Natural killer cell (primary cell): ENCODE data around the gene SLC22A23. TPM values are rescaled to one million over a fixed set of nuclear protein-coding genes. Genes with fewer than 3 reads are reported as not detected.

Experiments
- ATAC-seq, 3 donors: fragments of 150-1000 bp in 2 of 3; fragments of 200-7000 bp in 1 of 3; cut with Tn5 transposase; 1 replicate in 1 of 3; 2 replicates in 2 of 3; pipeline ENCODE4 v1.10.0; 2021; ENCODE audit warnings: mild to moderate bottlenecking in 2 of 3, moderate library complexity in 2 of 3
- DNase-seq, 2 donors: peaks; one replicate each; pipeline versions ENCODE4 v3.0.0 to v3.0.0-alpha.2; 2013 to 2021; ENCODE audit warnings: mixed read lengths in 1 of 2
- H3K27ac ChIP-seq: one replicate; pipeline ENCODE4 v1.5.1; 2013; ENCODE audit warnings: mild to moderate bottlenecking, low read length
- H3K27me3 ChIP-seq: one replicate; pipeline ENCODE4 v1.6.1; 2013; ENCODE audit warnings: low read length; ENCODE audit not compliant: control insufficient read depth, insufficient read depth
- H3K36me3 ChIP-seq: one replicate; pipeline ENCODE4 v1.6.1; 2013; ENCODE audit warnings: low read length; ENCODE audit not compliant: control insufficient read depth, insufficient read depth
- H3K4me1 ChIP-seq: one replicate; pipeline ENCODE4 v1.6.1; 2013; ENCODE audit warnings: low read length; ENCODE audit not compliant: control insufficient read depth, insufficient read depth
- H3K4me3 ChIP-seq: one replicate; pipeline ENCODE4 v1.5.1; 2013; ENCODE audit warnings: low read length
- H3K9me3 ChIP-seq: one replicate; pipeline ENCODE4 v1.6.1; 2013; ENCODE audit warnings: low read length; ENCODE audit not compliant: control insufficient read depth, insufficient read depth
- H3K27ac Mint-ChIP-seq, 2 donors: one replicate each; pipeline ENCODE4 v1.8.0; 2022; ENCODE audit warnings: mild to moderate bottlenecking in 2 of 2, mixed read lengths in 2 of 2, moderate library complexity in 1 of 2
- H3K27me3 Mint-ChIP-seq, 2 donors: one replicate each; pipeline ENCODE4 v1.8.0; 2022; ENCODE audit warnings: low read depth in 2 of 2, mixed read lengths in 2 of 2
- H3K36me3 Mint-ChIP-seq: one replicate; pipeline ENCODE4 v1.8.0; 2022; ENCODE audit warnings: mixed read lengths
- H3K4me1 Mint-ChIP-seq, 2 donors: one replicate each; pipeline ENCODE4 v1.8.0; 2022; ENCODE audit warnings: mixed read lengths in 2 of 2
- H3K4me3 Mint-ChIP-seq: one replicate; pipeline ENCODE4 v1.8.0; 2022; ENCODE audit warnings: mild to moderate bottlenecking, moderate library complexity, mixed read lengths
- H3K9me3 Mint-ChIP-seq, 2 donors: one replicate each; pipeline ENCODE4 v1.8.0; 2022; ENCODE audit warnings: mixed read lengths in 2 of 2
- WGBS: methylation state at CpG from one replicate; pipeline ENCODE4 v1.1.7; 2013; ENCODE audit warnings: missing lambda C conversion rate; ENCODE audit not compliant: insufficient coverage; 5-methylcytosine and 5-hydroxymethylcytosine counted together
- intact Hi-C: fragments of 100-400 bp; cut with micrococcal nuclease; formaldehyde crosslinking; loops from one replicate; pipeline ENCODE4 v1.14.2; 2022
- total RNA-seq, 4 donors: library from RNA; stranded (reverse); fragments of 120-200 nt in 1 of 4; gene quantifications; one replicate each; pipeline versions ENCODE4 v1.2.3 to v1.2.4, GENCODE V29; 2013 to 2022
- TF ChIP-seq, protein P1 (sequence below): fragments of 200-600 bp; IDR thresholded peaks from one replicate; pipeline ENCODE4 v1.8.0; 2022; ENCODE audit warnings: antibody characterized with exemption

SLC22A23 gene
- total RNA-seq, 3 donors from 2014 or later (not counting 1 experiment from before 2014, with no cell fraction given), result 0.24 to 0.79 (median 0.38) TPM

DNA sequence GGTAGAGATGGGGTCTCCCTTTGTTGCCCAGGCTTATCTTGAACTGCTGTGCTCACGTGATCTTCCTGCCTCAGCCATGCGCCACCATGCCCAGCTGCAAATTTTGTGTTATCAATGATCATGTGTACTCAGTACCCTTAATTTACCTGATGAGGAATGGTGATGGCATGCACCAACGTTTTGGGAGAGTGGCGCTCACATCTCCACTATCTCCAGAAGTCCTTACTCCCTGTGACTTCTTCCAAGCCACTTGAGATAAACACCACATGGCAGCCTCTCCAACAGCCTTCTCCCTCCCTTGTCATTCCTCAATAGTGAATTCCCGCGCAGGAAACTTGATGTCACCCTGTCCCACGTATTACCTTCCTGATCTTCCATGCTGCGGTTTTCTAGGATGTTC lies 140.0 kb downstream of the SLC22A23 start:
- Histone ChIP-seq H3K36me3 (no peaks in the 10 kb centered on the region), H3K9me3 (no peaks in the 10 kb centered on the region), H3K4me3 (no peak overlapping the region), H3K4me1 (peaks cover 17% of the 10 kb centered on the region), H3K27ac (no peak overlapping the region), H3K27me3 (peaks cover 3% of the 10 kb centered on the region)
- H3K27me3 Mint-ChIP-seq, result peaks cover 36 to 40% of the 10 kb centered on the region in 2 donors
- intact Hi-C loops, result no loop called here
- no peaks in the 10 kb centered on the region for H3K9me3 Mint-ChIP-seq
- no peak overlapping the region for H3K4me3 Mint-ChIP-seq
- no peaks in the 10 kb centered on the region for H3K36me3 Mint-ChIP-seq
- ATAC-seq (no peak), DNase-seq (no peak)
- 92% methylated on average over 8 of the region's 8 CpGs for WGBS
- H3K27ac Mint-ChIP-seq, result no peak overlapping the region
- TF ChIP-seq, protein P1, sequence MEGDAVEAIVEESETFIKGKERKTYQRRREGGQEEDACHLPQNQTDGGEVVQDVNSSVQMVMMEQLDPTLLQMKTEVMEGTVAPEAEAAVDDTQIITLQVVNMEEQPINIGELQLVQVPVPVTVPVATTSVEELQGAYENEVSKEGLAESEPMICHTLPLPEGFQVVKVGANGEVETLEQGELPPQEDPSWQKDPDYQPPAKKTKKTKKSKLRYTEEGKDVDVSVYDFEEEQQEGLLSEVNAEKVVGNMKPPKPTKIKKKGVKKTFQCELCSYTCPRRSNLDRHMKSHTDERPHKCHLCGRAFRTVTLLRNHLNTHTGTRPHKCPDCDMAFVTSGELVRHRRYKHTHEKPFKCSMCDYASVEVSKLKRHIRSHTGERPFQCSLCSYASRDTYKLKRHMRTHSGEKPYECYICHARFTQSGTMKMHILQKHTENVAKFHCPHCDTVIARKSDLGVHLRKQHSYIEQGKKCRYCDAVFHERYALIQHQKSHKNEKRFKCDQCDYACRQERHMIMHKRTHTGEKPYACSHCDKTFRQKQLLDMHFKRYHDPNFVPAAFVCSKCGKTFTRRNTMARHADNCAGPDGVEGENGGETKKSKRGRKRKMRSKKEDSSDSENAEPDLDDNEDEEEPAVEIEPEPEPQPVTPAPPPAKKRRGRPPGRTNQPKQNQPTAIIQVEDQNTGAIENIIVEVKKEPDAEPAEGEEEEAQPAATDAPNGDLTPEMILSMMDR, result no peak
- H3K4me1 Mint-ChIP-seq, result peaks cover 23% of the 10 kb centered on the region in 2 donors

- Histone ChIP-seq H3K27ac (no peak overlapping the region), H3K4me3 (no peak overlapping the region), H3K36me3 (no peaks in the 10 kb centered on the region), H3K27me3 (peaks cover 3% of the 10 kb centered on the region), H3K4me1 (peaks cover 17% of the 10 kb centered on the region), H3K9me3 (no peaks in the 10 kb centered on the region)
- intact Hi-C loops, result no loop called here
- Mint-ChIP-seq H3K27me3 (peaks cover 36 to 39% of the 10 kb centered on the region in 2 donors), H3K4me1 (peaks cover 23% of the 10 kb centered on the region in 2 donors), H3K9me3 (no peaks in the 10 kb centered on the region), H3K36me3 (no peaks in the 10 kb centered on the region), H3K27ac (no peak overlapping the region), H3K4me3 (no peak overlapping the region)
- 96% methylated on average over 9 of the region's 9 CpGs for WGBS
- ATAC-seq (no peak), DNase-seq (no peak)
- TF ChIP-seq, protein P1, result no peak
Measured at GRCh38 chr6:3316331-3316730, 140.5 kb downstream of the SLC22A23 start.

DNA sequence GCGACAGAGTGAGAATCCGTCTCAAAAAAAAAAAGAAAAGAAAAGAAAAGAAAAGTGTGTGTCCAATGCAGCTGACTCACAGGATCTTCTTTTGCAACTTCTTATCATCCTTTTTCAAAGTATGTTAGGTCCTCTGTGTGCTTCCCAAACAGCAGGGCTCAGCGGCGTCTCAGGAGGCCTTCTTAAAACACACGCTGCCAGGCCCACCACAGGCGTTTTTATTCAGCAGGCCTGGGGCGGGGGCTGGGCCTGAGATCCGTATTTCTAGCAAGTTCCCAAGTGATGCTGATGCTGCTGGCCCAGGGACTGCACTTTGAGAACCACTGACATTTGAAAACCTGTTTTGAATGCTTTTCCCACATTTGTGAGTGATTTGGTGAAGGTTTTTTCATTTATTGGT lies 141.0 kb downstream of the SLC22A23 start:
- no peak for ATAC-seq
- WGBS, result 88% methylated on average over 8 of the region's 8 CpGs
- H3K4me3 ChIP-seq, result no peak overlapping the region
- peaks cover 17% of the 10 kb centered on the region for H3K4me1 ChIP-seq
- DNase-seq, result no peak
- Mint-ChIP-seq H3K9me3 (no peaks in the 10 kb centered on the region), H3K4me3 (no peak overlapping the region), H3K4me1 (peaks cover 23% of the 10 kb centered on the region in 2 donors), H3K27ac (no peak overlapping the region), H3K27me3 (peaks cover 36 to 43% of the 10 kb centered on the region in 2 donors), H3K36me3 (no peaks in the 10 kb centered on the region)
- intact Hi-C loops, result no loop called here
- no peaks in the 10 kb centered on the region for H3K36me3 ChIP-seq
- no peak overlapping the region for H3K27ac ChIP-seq
- TF ChIP-seq, protein P1, result no peak
- no peaks in the 10 kb centered on the region for H3K9me3 ChIP-seq
- peaks cover 3% of the 10 kb centered on the region for H3K27me3 ChIP-seq
